ENCODE measurements around the gene TAOK1.

GRCh38 chr17:29505836-29506235 lies 115.7 kb downstream of the TAOK1 start:
- no peak for TF ChIP-seq KAT7 (CRISPR knock-in tag; IDR thresholded peaks at IDR 0.05; ENCODE audit: borderline replicate concordance)
- no peak for TF ChIP-seq EMX1 (CRISPR knock-in tag; IDR thresholded peaks at IDR 0.05)
- TF ChIP-seq CTCF (IDR thresholded peaks at IDR 0.05) = no peak
- no peak for TF ChIP-seq TEAD4 (CRISPR knock-in tag; IDR thresholded peaks at IDR 0.05)
- no peak for TF ChIP-seq TEAD1 (CRISPR knock-in tag; IDR thresholded peaks at IDR 0.05)
- TF ChIP-seq SP1 (CRISPR knock-in tag; conservative IDR thresholded peaks at IDR 0.05) = no peak
- no peak for TF ChIP-seq JUN (CRISPR knock-in tag; IDR thresholded peaks at IDR 0.05)
- TF ChIP-seq ATF6 (CRISPR knock-in tag; IDR thresholded peaks at IDR 0.05) = no peak
- TF ChIP-seq USF2 (CRISPR knock-in tag; IDR thresholded peaks at IDR 0.05) = no peak
